Stimulated activated CD8-positive, alpha-beta memory T cell treated with anti-CD3 and anti-CD28 coated beads, Interleukin-7, amount 100 ng/mL, for 24 hours (primary cell): ENCODE results near the gene C2orf42.
"Not testable (repeated sequence)": the region's sequence is repeated elsewhere in the genome, so short reads cannot be mapped to it uniquely, and the experiment has no call there.

ENCODE experiments used
- DNase-seq: peaks from one replicate; pipeline ENCODE4 v3.0.0-alpha.2; 2020; ENCODE audit warnings: low read depth

The C2orf42 gene

DNA sequence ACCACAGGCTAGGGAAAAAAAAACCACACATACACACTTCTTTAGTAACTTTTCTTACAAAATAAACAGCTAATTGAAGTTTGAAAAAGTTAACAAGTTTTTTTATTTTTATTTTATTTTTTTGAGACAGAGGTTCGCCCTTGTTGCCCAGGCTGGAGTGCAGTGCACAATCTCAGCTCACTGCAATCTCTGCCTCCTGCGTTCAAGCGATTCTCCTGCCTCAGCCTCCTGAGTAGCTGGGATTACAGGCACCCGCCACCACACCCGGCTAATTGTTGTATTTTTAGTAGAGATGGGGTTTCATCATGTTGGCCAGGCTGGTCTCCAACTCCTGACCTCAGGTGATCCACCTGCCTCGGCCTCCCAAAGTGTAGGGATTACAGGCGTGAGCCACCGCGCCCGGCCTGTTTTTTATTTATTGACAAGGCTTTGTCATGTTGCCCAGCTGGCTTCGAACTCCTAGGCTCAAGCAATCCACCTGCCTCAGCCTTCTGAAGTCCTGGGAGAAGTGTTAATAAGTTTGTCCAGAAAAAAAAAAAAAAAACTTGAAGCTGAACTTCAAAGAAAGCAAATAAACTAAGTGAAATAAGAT is 21.1 kb downstream of the C2orf42 start:
- not testable (repeated sequence) for DNase-seq

GRCh38 chr2:70161069-70161534 is 29.7 kb downstream of the C2orf42 start:
- no peak for DNase-seq

DNA sequence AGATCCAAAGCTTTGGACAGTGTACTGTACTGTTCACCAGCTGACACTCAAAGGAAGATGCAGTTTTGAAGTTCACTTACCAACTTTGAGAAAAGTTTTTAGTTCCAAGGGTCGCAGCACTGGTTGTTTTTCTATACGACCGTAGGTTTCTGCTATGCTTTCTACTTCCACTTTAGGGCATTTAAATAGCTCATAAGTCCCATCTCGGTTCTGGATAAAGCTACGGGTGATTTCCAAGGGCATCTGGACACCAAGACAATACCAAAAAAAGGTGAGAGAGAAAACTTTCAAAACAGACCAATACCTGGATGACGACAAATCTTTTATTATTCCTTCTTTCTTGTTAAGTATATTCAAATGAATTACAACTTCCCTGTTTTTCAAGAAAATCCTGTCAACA is 30.3 kb downstream of the C2orf42 start:
- no peak for DNase-seq

GRCh38 chr2:70149130-70149686 is 41.6 kb downstream of the C2orf42 start:
- not testable (repeated sequence) for DNase-seq

DNA sequence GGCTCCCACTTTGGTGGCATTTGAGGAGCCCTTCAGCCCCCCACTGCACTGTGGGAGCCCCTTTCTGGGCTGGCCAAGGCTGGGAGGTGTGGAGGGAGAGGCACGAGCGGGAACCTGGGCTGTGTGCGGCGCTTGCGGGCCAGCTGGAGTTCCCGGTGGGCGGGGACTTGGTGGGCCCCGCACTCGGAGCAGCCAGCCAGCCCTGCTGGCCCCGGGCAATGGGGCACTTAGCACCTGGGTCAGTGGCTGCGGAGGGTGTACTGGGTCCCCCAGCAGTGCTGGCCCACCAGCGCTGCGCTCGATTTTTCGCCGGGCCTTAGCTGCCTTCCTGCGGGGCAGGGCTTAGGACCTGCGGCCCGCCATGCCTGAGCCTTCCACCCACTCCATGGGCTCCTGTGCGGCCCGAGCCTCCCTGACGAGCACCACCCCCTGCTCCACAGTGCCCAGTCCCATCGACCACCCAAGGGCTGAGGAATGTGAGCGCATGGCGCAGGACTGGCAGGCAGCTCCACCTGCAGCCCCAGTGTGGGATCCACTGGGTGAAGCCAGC is 42.5 kb downstream of the C2orf42 start:
- DNase-seq = not testable (repeated sequence)

GRCh38 chr2:70145851-70146739 is 44.7 kb downstream of the C2orf42 start:
- no peak for DNase-seq

DNA sequence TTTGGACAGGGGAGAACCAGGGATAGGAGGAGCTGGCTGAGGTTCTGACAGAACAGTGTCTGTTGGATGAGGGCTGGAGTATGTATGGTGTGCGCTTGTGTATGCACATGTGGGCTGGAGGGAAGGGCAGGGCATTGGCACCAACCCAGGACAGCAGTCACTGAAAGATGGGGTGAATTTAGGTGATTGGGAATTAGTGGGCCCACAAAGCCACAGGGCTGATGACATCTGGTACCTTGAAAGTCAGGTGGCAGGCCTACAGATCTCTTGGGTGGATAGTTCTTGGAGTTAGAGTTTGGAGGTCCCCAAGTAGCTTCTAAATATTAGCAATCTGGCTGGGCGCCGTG is 45.7 kb downstream of the C2orf42 start:
- DNase-seq = no peak

DNA sequence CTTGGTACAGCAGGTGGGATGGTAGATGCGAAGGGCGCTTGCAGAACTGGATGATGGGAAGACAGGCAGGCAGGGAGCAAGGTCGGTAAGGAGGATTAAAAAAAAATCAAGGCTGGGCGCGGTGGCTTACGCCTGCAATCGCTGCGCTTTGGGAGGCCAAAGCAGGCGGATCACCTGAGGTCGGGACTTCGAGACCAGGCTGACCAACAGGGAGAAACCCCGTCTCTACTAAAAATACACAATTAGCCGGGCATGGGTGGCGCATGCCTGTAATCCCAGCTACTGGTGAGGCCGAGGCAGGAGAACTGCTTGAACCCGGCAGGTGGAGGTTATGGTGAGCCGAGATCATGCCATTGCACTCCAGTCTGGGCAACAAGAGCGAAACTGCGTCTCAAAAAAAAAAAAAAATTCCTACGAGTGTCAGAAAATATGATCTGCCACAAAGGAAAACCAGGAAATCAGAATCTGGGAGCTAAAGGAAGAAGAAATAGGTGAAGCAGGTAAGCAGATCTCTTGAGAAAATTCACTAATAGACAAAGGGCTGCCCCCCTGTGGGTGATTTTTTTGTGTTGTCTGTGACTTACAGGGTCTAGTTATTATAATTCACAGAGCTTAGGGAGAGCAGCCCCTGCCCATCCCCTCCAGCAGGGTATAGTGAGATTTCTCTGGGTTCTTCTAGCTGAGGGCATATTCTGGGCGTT is 46.2 kb downstream of the C2orf42 start:
- no peak for DNase-seq

GRCh38 chr2:70143314-70144150 is 47.3 kb downstream of the C2orf42 start:
- no peak for DNase-seq

DNA sequence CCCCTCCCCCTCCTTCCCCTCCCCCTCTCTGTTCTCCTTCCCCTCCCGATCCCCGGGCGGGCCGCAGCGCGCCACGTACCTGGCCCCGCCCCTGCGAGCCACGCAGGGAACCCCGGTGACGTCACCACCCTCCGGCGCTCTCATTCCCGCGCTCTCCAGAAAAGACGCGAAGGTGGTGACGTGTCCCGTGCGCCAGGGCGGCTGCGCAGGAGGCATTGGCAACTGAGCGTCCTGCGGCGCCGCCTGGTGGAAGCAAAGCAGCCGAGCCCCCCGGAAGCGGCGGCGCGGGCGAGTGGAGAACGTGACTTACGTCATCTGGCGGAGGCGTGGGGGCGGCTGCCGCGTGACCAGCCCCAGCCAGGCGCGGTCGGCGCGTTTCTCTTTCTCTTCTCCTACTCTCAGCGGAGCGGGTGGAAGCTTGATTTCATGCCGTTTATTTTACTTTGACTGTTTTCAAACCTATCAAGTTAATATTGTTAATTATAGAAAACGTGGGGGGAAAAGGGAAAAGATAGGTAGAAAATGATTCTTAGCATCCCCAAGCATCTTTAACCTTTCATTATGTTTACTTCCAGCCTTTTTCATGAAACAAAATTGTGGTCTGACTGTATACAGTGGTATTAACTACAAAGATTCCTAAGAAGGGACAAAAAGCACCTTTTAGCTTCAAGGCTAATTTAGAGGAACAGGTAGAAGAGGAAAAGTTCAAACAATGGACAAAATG is 48.1 kb downstream of the C2orf42 start:
- peak; percentile 99 for DNase-seq

DNA sequence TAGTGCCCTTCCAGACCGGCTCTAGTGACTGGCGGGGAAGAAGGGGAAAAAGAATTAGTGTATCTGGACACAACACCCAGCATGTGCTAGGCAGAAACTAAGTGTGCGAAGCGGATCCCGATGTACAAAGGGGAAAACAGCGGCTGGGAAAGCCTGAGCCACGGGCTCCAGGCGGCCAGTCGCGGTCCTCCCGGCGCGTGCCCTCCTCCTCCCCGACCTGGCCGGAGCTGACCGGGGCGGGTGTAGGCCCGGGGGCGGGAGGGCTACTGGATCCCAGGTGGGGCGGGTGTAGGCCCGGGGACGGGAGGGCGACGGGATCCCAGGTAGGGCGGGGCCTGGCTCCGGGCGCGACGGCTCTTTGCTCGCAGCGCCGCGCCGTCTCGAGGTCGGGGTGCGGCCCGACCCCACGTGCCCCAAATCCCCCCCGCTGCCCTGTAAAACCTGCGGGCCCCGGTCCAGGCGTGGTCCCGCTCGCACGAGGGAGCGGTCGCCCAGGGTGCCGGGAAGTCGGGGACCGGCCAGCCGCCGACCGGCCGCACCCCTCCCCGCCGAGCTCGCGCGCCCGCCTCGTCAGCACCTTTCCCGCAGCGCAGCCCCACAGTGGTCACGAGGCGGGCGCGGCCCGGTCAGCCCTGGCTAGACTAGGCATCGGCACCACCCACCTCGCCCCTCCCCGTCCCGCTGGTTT is 48.8 kb downstream of the C2orf42 start:
- DNase-seq = no peak

DNA sequence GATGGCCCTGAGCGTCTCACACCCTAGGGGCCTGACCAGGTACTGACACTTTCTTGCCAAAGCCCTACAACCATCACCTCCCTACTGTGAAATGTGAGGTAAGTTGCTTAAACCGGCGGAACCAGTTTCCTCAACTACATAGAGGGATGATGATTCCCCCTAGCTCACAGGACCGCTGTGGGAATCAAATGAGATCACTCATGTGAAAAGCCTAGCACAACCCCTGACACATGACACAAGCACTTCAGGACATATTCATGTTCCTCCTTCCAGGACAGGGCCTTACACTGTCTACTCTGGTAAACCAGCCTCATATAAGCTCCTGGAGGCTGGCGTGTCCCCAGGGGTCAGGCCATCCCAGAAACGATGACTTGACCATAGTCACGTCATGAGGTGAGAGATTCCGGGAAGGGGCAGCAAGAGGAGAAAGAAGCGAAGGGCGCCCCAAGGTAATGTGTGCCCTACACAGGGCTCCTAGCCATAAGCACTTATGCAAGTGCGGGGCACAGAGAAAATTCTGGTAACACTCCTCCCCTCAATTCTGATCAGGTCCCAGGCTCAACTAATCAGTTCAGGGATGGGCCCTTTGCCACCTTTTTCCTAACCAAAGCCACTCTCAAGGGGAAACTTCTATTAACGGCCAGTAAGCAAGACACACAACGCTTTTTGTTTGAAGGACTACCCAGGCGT is 49.5 kb downstream of the C2orf42 start:
- DNase-seq = no peak

DNA sequence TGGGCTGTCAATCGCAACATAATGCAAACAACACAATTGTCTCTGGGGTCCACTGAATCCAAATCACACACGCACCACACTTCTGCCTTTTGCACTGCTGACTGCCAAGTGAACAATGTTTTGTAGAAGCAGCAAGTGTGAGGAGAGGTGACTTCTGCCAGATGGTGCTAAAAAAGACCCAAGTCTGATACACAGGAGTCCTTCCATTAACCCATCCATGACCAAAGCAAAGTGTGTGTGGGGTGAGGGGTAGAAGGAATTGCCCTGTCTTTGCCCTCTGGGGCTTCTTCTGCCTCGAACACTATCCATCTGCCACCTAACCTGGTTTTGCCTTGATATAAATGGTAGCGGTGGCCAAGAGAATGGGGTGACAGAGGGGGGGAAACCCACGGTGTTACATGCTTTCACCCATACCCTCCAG is 50.0 kb downstream of the C2orf42 start:
- DNase-seq = no peak

DNA sequence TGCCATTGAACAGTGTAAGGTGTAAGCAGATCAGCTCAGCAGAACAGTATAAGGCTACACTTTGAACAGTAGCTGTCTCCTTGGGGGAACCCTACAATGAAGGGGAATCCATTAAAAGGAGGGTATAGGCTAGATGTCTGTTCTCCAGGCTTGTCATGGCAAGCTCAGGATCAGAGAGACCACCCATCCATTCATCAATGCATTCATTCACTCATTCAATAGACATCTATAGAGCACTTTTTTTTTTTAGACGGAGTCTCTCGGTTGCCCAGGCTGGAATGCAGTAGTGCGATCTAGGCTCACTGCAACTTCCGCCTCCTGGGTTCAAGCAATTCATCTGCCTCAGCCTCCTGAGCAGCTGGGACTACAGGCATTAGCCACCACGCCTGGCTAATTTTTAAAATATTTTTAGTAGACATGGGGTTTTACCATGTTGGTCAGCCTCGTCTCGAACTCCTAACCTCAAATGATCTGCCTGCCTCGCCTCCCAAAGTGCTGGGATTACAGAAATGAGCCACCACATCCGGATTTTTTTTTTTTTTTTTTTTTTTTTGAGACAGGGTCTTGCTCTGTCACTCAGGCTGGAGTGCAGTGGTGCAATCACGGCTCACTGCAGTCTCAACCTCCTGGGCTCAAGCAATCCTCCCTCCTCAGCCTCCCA is 56.4 kb downstream of the C2orf42 start:
- not testable (repeated sequence) for DNase-seq

DNA sequence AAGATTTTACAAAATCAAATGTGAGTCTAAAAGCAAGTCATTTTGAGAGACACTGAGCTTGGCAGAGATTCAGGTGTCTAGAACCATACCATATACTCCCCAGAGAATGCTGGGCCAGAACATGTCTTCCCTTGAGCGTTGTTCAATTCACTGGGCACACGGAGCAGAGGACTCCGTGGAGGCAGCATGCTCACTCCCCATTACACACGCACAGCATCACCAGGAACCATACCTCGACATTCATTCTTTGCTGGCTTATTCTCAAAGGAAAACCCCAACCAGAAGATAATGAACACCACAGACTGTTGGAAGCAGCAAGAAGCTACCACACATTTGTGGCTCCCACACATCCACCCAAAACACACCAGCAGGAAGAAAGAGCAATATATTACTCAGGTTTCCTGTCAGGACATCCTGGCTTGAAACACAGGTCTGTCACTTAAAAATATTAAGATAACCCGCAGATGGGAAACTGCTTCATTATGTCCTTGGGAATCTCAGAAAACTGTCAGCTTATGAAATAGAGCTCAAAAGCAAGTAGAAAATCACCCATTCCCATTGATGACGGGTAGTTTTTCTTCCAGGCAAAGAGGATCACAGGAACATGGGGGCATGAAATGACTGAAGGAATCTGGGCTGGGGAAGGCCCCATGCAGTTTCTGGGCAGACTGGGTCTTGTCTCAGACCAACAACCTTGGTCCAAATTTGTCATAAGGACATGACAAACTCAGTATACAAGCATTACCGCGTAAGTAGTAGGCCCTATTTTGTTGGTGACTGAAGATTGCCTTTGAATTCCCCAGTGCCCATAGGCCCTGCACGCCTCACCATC is 57.1 kb downstream of the C2orf42 start:
- no peak for DNase-seq

DNA sequence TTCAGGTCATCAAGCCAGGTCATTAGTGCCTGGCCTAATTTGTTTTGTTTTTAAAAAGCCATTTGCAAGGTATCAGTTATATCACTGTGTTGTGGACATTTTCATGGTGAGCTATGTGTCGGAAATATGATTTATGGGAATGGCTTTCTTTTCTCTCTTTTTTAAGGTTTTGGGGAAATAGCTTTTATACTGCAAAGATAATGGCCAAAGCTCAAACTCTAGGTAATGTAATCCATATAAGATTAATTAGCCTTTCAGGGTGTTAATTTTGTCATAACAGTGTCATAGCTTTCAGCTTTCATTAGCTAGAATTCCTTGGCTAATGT is 57.7 kb downstream of the C2orf42 start:
- DNase-seq = no peak

DNA sequence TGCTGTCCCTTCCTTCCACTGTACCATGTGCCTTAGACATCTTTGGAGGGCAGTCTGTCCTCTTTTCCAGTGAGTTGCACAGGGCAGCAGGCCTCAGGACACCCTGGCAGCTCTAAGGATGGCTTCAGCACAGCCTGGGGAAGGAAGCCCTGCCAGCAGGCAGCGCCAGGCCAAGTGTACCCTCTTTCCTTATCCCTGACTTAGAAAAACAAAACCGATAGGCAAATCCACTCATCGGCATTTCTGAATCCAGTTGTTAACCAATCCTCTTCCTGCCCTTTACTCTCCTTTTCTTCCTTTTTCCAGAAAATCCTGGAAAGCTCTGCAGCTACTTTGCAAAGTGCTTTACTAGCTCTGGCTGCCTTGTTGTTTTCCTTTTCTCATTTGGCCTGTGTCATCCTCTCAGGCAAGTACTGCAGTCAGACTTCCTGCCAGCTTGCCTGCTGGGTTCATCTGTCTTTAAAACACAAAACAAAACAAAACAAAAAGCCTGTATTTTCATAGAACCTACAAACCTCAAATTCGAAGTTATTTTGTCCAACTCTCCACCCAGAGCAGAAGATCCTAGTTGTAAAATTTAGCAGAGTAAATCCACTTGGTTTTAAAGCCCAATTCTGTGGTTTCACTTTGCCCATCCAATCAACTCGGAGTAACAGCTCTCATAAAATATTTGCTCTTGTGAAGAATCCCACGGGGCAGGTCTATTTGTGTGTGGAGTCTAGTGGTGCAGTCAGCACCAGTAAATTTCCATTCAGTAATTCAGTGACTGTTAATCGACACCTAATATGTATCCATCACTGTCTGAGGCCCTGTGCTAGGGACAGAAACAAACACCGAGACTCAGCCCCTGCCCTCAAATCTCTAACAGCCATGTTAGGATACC is 58.3 kb downstream of the C2orf42 start:
- DNase-seq = no peak
